ENCODE data around the gene IER5. TPM values are rescaled to one million over a fixed set of nuclear protein-coding genes. Genes with fewer than 3 reads are reported as not detected.
"Not testable (repeated sequence)": the region's sequence is repeated elsewhere in the genome, so short reads cannot be mapped to it uniquely, and the experiment has no call there.

The IER5 gene
- 8.8 TPM for total RNA-seq (ENCODE audit: unreplicated experiment)
- long read RNA-seq: 0 reads

- Mint-ChIP-seq H3K27ac (ENCODE audit: unreplicated experiment) (peak within 1 kb of the TSS; percentile 89), H3K9me3 (ENCODE audit: unreplicated experiment) (peaks cover 10% of the 10 kb centered on the region), H3K36me3 (ENCODE audit: unreplicated experiment) (no peaks in the 10 kb centered on the region), H3K4me1 (ENCODE audit: low read depth, unreplicated experiment) (peaks cover 13% of the 10 kb centered on the region), H3K27me3 (ENCODE audit: unreplicated experiment) (peaks cover 6% of the 10 kb centered on the region), H3K4me3 (ENCODE audit: unreplicated experiment) (peak within 1 kb of the TSS; percentile 98)
- DNase-seq: peak; percentile 93
- no peak for TF ChIP-seq CTCF (IDR thresholded peaks at IDR 0.05; ENCODE audit: partially characterized antibody, unreplicated experiment)
These were observed at the start of gene IER5 for GRCh38 chr1:181088079-181089016. IER5 (plus strand) TSS chr1:181088700; CDS start chr1:181088903, 203 bp downstream.

GRCh38 chr1:181040284-181040865 is 48.1 kb upstream of the IER5 start:
- Mint-ChIP-seq H3K36me3 (ENCODE audit: unreplicated experiment) (no peaks in the 10 kb centered on the region), H3K9me3 (ENCODE audit: unreplicated experiment) (no peaks in the 10 kb centered on the region), H3K4me3 (ENCODE audit: unreplicated experiment) (no peak overlapping the region), H3K27ac (ENCODE audit: unreplicated experiment) (no peak overlapping the region), H3K27me3 (ENCODE audit: unreplicated experiment) (peaks cover 2% of the 10 kb centered on the region), H3K4me1 (ENCODE audit: low read depth, unreplicated experiment) (peaks cover 3% of the 10 kb centered on the region)
- TF ChIP-seq CTCF (IDR thresholded peaks at IDR 0.05; ENCODE audit: partially characterized antibody, unreplicated experiment): no peak
- no peak for DNase-seq

GRCh38 chr1:181043025-181043888 is 45.2 kb upstream of the IER5 start:
- Mint-ChIP-seq H3K27me3 (ENCODE audit: unreplicated experiment) (no peaks in the 10 kb centered on the region), H3K4me1 (ENCODE audit: low read depth, unreplicated experiment) (peaks cover 3% of the 10 kb centered on the region), H3K4me3 (ENCODE audit: unreplicated experiment) (no peak overlapping the region), H3K9me3 (ENCODE audit: unreplicated experiment) (no peaks in the 10 kb centered on the region), H3K27ac (ENCODE audit: unreplicated experiment) (peak overlapping the region; percentile 43), H3K36me3 (ENCODE audit: unreplicated experiment) (no peaks in the 10 kb centered on the region)
- no peak for TF ChIP-seq CTCF (IDR thresholded peaks at IDR 0.05; ENCODE audit: partially characterized antibody, unreplicated experiment)
- no peak for DNase-seq

- no peak overlapping the region for H3K27ac Mint-ChIP-seq (ENCODE audit: unreplicated experiment)
- no peak for DNase-seq
- no peak for TF ChIP-seq CTCF (IDR thresholded peaks at IDR 0.05; ENCODE audit: partially characterized antibody, unreplicated experiment)
- no peaks in the 10 kb centered on the region for H3K27me3 Mint-ChIP-seq (ENCODE audit: unreplicated experiment)
- no peaks in the 10 kb centered on the region for H3K36me3 Mint-ChIP-seq (ENCODE audit: unreplicated experiment)
- no peaks in the 10 kb centered on the region for H3K9me3 Mint-ChIP-seq (ENCODE audit: unreplicated experiment)
- H3K4me3 Mint-ChIP-seq (ENCODE audit: unreplicated experiment): no peak overlapping the region
- peaks cover 4% of the 10 kb centered on the region for H3K4me1 Mint-ChIP-seq (ENCODE audit: low read depth, unreplicated experiment)
These were observed 44.0 kb upstream of the IER5 start for GRCh38 chr1:181044449-181044966.

- H3K4me3 Mint-ChIP-seq (ENCODE audit: unreplicated experiment); H3K27ac Mint-ChIP-seq (ENCODE audit: unreplicated experiment); H3K27me3 Mint-ChIP-seq (ENCODE audit: unreplicated experiment); H3K36me3 Mint-ChIP-seq (ENCODE audit: unreplicated experiment); H3K9me3 Mint-ChIP-seq (ENCODE audit: unreplicated experiment); DNase-seq; H3K4me1 Mint-ChIP-seq (ENCODE audit: low read depth, unreplicated experiment): not testable (repeated sequence)
These were observed 42.6 kb upstream of the IER5 start for GRCh38 chr1:181045946-181046345.
